Skeletal muscle satellite cell (primary cell): ENCODE measurements around the gene CRYBG2.
A peak's percentile ranks its signal among the peaks of the same experiment; 100 is the strongest.

Experiments
- H3K27me3 ChIP-seq: 2 replicates; pipeline ENCODE4 v1.7.0; 2013; ENCODE audit warnings: low read length; ENCODE audit not compliant: control insufficient read depth, insufficient read depth
- H3K36me3 ChIP-seq: 2 replicates; pipeline ENCODE4 v1.7.0; 2013; ENCODE audit warnings: mild to moderate bottlenecking, control low read depth, low read length; ENCODE audit not compliant: insufficient read depth
- H3K4me1 ChIP-seq: 2 replicates; pipeline ENCODE4 v1.7.0; 2013; ENCODE audit warnings: low read length; ENCODE audit not compliant: control insufficient read depth, insufficient read depth
- H3K4me2 ChIP-seq: 2 replicates; pipeline ENCODE4 v1.7.0; 2013; ENCODE audit warnings: mild to moderate bottlenecking, low read length
- H3K4me3 ChIP-seq: 2 replicates; pipeline ENCODE4 v1.7.0; 2013; ENCODE audit warnings: low read length
- H3K9ac ChIP-seq: 2 replicates; pipeline ENCODE4 v1.7.0; 2013; ENCODE audit warnings: mild to moderate bottlenecking, low read depth, low read length, moderate library complexity
- H3K9me3 ChIP-seq: replicated peaks from 2 replicates; pipeline ENCODE4 v1.7.0; 2013; ENCODE audit warnings: mild to moderate bottlenecking, control low read depth, low read length

The CRYBG2 gene

GRCh38 chr1:26368486-26368885, 14.6 kb upstream of the CRYBG2 start:
- Histone ChIP-seq H3K4me3 (no peak overlapping the region), H3K9me3 (no peaks in the 10 kb centered on the region), H3K36me3 (no peaks in the 10 kb centered on the region), H3K4me1 (no peaks in the 10 kb centered on the region), H3K27me3 (peaks cover 53% of the 10 kb centered on the region), H3K4me2 (no peak overlapping the region), H3K9ac (no peak overlapping the region)

DNA sequence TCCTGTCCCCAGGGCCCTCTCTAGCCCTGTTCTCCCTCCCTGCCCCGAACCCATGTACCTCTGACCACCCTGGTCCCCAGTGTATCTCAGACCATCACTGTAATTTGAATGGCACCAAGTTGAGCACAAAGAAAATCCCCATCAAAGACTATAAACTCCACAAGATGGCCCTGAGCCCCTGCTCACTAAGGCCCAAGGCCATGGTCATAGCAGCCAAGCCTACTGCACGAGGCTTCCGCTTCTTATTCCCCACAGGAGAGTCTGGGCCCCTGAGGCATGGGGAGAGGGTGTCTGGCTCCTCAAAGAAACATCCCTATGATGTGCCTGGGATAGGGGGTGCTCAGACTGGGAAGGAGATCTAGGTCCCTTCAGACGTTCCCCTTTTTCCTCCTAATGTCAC, 14.1 kb upstream of the CRYBG2 start:
- H3K9ac ChIP-seq, result no peak overlapping the region
- H3K4me1 ChIP-seq, result no peaks in the 10 kb centered on the region
- H3K36me3 ChIP-seq, result no peaks in the 10 kb centered on the region
- H3K9me3 ChIP-seq, result no peaks in the 10 kb centered on the region
- H3K4me2 ChIP-seq, result no peak overlapping the region
- H3K27me3 ChIP-seq, result peaks cover 53% of the 10 kb centered on the region
- no peak overlapping the region for H3K4me3 ChIP-seq

- no peak overlapping the region for H3K9ac ChIP-seq
- no peaks in the 10 kb centered on the region for H3K9me3 ChIP-seq
- H3K4me3 ChIP-seq, result no peak overlapping the region
- H3K27me3 ChIP-seq, result peaks cover 59% of the 10 kb centered on the region
- H3K4me1 ChIP-seq, result no peaks in the 10 kb centered on the region
- H3K36me3 ChIP-seq, result no peaks in the 10 kb centered on the region
- no peak overlapping the region for H3K4me2 ChIP-seq
Measured at GRCh38 chr1:26367441-26367840, 13.5 kb upstream of the CRYBG2 start.

DNA sequence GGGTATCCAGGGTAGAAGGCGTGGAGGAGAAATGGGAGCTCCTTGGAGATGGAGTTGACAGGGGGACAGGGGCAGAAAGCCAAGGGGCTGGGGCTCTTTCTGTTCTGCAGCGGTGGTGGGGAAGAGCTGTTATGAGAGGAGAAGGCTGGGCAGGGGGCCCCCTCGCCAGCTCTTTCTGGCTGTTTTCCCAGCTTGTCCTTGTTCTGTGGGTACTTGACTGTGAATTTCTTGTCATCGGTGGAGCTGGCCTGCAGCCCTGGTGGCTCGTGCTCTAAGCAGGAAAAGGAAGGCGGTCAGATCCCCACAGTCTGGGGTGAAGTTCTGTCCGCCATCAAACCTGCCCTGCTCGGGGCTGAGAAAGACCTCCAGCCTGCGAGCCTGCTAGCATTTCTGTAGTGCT, 11.0 kb upstream of the CRYBG2 start:
- Histone ChIP-seq H3K4me2 (no peak overlapping the region), H3K4me3 (no peak overlapping the region), H3K4me1 (peaks cover 5% of the 10 kb centered on the region), H3K27me3 (peaks cover 64% of the 10 kb centered on the region), H3K36me3 (no peaks in the 10 kb centered on the region), H3K9ac (no peak overlapping the region), H3K9me3 (no peaks in the 10 kb centered on the region)

DNA sequence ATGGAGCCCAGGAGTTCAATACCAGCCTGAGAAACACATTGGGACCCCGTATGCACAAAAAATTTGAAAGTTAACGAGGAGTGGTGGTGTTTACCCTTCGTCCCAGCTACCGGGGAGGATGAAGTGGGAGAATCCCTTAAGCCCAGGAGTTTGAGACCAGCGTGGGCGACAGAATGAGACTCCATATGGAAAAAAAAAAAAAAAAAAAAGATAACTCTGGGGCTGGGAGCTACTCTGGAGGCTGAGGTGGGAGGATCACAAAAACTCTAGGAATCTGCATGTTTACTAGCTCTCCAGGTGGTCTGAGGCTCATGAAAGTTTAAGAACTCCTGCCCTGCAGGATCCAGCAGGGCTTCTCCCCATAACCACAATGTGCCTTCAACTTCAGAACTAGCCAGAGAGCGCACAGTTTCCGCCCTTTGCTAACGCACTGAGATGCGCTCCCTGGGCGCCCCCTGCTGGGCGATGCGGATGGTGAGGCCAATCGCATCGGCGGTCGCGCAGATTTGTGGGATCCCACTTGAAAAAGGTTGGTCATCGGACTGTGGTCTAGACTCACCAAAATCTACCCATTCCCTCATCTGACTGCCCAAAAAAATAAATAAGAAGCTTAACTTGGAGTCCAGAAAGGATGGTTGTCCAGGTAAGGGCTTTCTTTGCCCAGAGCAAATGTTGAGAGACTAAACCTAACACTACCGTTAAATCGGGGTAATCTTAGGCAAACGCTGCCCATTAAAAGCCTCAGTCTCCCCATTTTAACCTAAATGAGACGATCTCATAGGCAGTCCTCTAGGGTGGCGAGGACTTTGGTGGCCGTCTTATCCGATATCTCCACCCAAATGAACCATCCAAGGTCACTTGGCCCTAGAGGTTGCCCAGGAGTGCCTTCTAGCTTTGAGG, 9.9 kb upstream of the CRYBG2 start:
- Histone ChIP-seq H3K27me3 (peaks cover 74% of the 10 kb centered on the region), H3K4me3 (no peak overlapping the region), H3K9me3 (no peaks in the 10 kb centered on the region), H3K4me1 (peaks cover 5% of the 10 kb centered on the region), H3K9ac (no peak overlapping the region), H3K36me3 (no peaks in the 10 kb centered on the region), H3K4me2 (no peak overlapping the region)

DNA sequence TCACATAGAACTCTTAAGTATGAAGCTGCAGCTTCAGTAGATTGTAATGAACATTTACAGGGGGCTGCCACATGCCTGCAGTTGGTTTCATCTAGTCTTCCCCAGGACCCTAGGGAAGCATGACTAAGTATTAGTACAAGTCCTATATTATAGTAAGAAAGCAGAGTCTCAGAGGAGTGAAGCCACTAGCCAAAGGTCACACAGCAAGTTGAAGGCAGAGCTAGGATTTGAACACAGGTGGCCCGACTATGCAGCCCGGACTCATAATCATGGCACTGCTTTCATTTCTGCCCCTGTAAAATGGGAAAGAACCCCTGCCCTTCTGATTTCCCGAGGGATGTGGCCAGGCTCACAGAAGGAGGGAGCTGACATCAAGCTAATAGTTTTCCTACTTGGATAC, 8.4 kb upstream of the CRYBG2 start:
- no peak overlapping the region for H3K9ac ChIP-seq
- H3K36me3 ChIP-seq, result no peaks in the 10 kb centered on the region

DNA sequence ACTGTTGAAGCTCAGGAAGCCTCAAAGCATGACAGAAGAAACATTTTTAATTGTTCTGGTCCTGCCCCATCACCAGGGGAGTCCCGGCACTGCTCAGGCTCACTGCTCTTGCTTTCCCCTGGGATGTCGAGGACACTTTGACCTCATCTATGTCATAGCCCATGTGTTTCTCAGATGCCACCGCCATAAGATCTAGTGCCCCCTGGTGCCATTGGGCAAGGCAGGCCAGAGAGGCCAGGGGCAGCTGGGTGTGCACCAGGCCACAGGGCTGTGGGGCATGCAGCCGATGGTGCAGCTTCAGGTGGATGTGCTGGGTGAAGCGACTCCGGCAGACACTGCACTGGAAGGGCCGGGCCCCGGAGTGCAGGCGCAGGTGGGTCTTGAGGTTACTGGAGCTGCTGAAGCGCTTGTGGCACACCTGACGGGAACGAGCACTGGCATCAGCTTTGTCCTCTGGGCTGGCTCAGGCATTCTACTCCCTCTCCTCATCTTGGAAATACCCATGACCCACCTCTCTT, 7.7 kb upstream of the CRYBG2 start:
- Histone ChIP-seq H3K4me3 (no peak overlapping the region), H3K9ac (no peak overlapping the region), H3K27me3 (peaks cover 64% of the 10 kb centered on the region), H3K9me3 (no peaks in the 10 kb centered on the region), H3K4me2 (no peak overlapping the region), H3K36me3 (no peaks in the 10 kb centered on the region), H3K4me1 (peaks cover 5% of the 10 kb centered on the region)

More for the DNA sequence above, 8.4 kb upstream of the CRYBG2 start:
- peaks cover 67% of the 10 kb centered on the region for H3K27me3 ChIP-seq
- H3K4me2 ChIP-seq, result no peak overlapping the region
- H3K4me1 ChIP-seq, result peaks cover 5% of the 10 kb centered on the region
- H3K4me3 ChIP-seq, result no peak overlapping the region
- no peaks in the 10 kb centered on the region for H3K9me3 ChIP-seq

GRCh38 chr1:26360807-26361604, 7.1 kb upstream of the CRYBG2 start:
- Histone ChIP-seq H3K36me3 (no peaks in the 10 kb centered on the region), H3K9me3 (no peaks in the 10 kb centered on the region), H3K4me1 (peaks cover 5% of the 10 kb centered on the region), H3K4me3 (no peak overlapping the region), H3K4me2 (peak overlapping the region; percentile 64), H3K9ac (no peak overlapping the region), H3K27me3 (peaks cover 66% of the 10 kb centered on the region)

- Histone ChIP-seq H3K36me3 (no peaks in the 10 kb centered on the region), H3K4me1 (peaks cover 5% of the 10 kb centered on the region), H3K4me3 (no peak overlapping the region), H3K27me3 (peaks cover 67% of the 10 kb centered on the region), H3K9ac (no peak overlapping the region), H3K9me3 (no peaks in the 10 kb centered on the region), H3K4me2 (peak overlapping the region; percentile 64)
Measured at GRCh38 chr1:26359981-26360806, 6.3 kb upstream of the CRYBG2 start.

DNA sequence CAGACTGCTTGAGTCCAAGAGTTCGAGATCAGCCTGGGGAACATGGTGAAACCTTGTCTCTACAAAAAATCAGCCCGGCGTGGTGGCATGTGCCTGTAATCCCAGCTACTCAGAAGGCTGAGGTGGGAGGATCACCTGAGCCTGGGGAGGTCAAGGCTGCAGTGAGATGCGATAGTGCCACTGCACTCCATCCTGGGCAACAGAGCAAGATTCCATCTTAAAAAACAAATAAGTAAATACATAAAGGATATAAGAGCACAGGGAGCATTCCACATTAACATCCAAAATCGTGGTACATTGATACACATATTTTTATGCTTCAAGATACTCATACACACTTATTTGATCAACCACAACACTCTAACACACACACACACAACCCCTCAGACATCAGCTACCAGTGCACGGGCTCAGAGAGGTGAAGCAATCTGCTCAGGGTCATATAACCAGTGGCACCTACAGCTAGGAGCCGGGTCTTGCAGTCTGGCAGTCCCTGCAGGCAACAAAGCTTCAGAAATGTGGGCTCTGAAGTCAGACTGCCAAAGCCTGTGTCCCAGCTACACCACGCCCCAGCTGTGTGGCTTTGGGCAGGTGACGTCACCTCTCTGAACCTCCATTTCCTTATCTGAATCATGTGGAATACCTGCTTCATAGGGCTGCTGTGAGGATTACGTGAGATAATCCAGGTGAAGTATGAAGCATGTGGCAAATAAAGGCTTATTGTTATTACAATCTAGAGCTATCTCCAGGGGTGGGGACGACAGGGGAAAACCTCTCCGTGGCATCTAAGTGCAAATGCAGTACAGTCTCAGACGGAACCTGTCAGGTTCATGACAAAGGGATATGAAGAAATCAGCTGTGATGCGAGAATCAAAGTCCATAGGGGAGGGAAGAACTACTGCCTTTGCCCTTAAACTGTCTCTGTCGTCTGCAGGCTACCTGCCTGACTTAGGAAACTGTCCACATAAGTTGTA, 4.8 kb upstream of the CRYBG2 start:
- Histone ChIP-seq H3K9ac (no peak overlapping the region), H3K36me3 (no peaks in the 10 kb centered on the region), H3K9me3 (no peaks in the 10 kb centered on the region), H3K27me3 (peaks cover 60% of the 10 kb centered on the region), H3K4me2 (no peak overlapping the region), H3K4me1 (peaks cover 5% of the 10 kb centered on the region), H3K4me3 (no peak overlapping the region)
